ENCODE data around the gene CDH4. TPM values are rescaled to one million over a fixed set of nuclear protein-coding genes. Genes with fewer than 3 reads are reported as not detected.

The CDH4 gene
- total RNA-seq, 1 donor from 2014 or later = 3.2 TPM

DNA sequence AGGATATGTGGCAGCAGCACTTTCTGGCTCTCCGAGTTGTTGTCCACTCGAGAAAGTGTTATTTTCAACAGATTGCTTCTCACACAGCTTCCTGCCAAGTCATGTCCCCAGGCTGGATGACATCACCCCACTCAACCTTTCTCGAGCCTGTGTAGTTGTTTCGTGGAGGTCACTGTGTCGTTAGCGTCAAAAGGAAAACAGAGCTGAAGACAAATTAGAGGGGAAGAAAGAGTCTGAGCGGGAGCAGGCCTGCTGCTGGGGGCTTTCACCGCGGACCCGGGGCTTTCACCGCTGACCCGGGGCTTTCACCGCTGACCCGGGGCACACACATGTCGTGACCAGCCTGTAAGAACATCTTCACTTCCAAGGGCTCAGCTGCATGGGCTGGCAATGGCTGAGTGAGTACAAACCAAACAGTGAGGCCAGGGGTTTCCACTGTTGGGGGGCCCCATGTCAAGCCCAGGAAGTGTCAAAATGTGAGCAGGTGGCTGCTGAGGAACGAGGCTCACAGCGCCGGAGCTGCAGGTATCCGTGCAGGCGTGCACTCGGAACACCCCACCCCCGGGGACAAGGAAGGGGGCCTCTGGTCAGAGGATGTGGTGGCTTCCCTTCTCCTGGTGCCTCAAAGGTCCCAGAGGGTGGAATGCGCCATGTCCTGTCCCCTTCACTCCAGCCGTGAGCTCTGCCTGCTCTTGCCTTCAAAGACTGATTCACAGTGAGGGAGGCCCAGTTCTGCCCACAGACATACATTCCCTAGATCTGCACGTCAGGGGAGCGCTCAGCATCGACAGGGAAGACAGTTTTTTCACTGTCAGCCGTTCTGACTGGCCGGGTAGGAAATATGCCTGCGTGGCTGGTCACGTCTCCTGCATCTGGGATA is 447.7 kb downstream of the CDH4 start:
- Histone ChIP-seq H3K36me3 (ENCODE audit: insufficient read depth, low read length) (no peaks in the 10 kb centered on the region), H3K79me2 (ENCODE audit: insufficient read depth, low read length) (no peaks in the 10 kb centered on the region), H3K9ac (ENCODE audit: low read length) (no peak overlapping the region), H3K27ac (ENCODE audit: low read depth, low read length) (no peak overlapping the region), H2AFZ (ENCODE audit: low read depth, low read length) (no peak overlapping the region), H4K20me1 (ENCODE audit: insufficient read depth, low read length) (peaks cover 3% of the 10 kb centered on the region), H3K4me2 (ENCODE audit: low read length) (no peak overlapping the region), H3K4me3 (ENCODE audit: insufficient read depth, low read depth, low read length) (no peak overlapping the region), H3K27me3 (ENCODE audit: insufficient read depth, low read length) (no peaks in the 10 kb centered on the region), H3K9me3 (ENCODE audit: insufficient read depth, low read depth, low read length) (no peaks in the 10 kb centered on the region), H3K4me1 (ENCODE audit: insufficient read depth, low read length) (no peaks in the 10 kb centered on the region)
- Mint-ChIP-seq H3K36me3 (ENCODE audit: low read depth, unreplicated experiment) (no peaks in the 10 kb centered on the region), H3K27ac (ENCODE audit: unreplicated experiment) (peak overlapping the region; percentile 0), H3K4me1 (ENCODE audit: low read depth, unreplicated experiment) (peaks cover 9% of the 10 kb centered on the region), H3K27me3 (ENCODE audit: low read depth, unreplicated experiment) (peaks cover 34% of the 10 kb centered on the region), H3K9me3 (ENCODE audit: unreplicated experiment) (no peaks in the 10 kb centered on the region), H3K4me3 (ENCODE audit: unreplicated experiment) (peak overlapping the region; percentile 1)
- TF ChIP-seq EZH2 (IDR thresholded peaks at IDR 0.05; ENCODE audit: insufficient read depth, low read length) = no peak
- TF ChIP-seq, protein P1, sequence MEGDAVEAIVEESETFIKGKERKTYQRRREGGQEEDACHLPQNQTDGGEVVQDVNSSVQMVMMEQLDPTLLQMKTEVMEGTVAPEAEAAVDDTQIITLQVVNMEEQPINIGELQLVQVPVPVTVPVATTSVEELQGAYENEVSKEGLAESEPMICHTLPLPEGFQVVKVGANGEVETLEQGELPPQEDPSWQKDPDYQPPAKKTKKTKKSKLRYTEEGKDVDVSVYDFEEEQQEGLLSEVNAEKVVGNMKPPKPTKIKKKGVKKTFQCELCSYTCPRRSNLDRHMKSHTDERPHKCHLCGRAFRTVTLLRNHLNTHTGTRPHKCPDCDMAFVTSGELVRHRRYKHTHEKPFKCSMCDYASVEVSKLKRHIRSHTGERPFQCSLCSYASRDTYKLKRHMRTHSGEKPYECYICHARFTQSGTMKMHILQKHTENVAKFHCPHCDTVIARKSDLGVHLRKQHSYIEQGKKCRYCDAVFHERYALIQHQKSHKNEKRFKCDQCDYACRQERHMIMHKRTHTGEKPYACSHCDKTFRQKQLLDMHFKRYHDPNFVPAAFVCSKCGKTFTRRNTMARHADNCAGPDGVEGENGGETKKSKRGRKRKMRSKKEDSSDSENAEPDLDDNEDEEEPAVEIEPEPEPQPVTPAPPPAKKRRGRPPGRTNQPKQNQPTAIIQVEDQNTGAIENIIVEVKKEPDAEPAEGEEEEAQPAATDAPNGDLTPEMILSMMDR (IDR thresholded peaks at IDR 0.05; ENCODE audit: insufficient read depth, low read depth, low read length) = no peak
- no peak for DNase-seq (ENCODE audit: low read depth)
- no peak for FAIRE-seq

GRCh38 chr20:61700595-61701140 is 448.6 kb downstream of the CDH4 start:
- Mint-ChIP-seq H3K27me3 (ENCODE audit: low read depth, unreplicated experiment) (peaks cover 36% of the 10 kb centered on the region), H3K27ac (ENCODE audit: unreplicated experiment) (no peak overlapping the region), H3K36me3 (ENCODE audit: low read depth, unreplicated experiment) (no peaks in the 10 kb centered on the region), H3K4me3 (ENCODE audit: unreplicated experiment) (no peak overlapping the region), H3K9me3 (ENCODE audit: unreplicated experiment) (no peaks in the 10 kb centered on the region), H3K4me1 (ENCODE audit: low read depth, unreplicated experiment) (peaks cover 9% of the 10 kb centered on the region)
- Histone ChIP-seq H3K36me3 (ENCODE audit: insufficient read depth, low read length) (no peaks in the 10 kb centered on the region), H3K4me1 (ENCODE audit: insufficient read depth, low read length) (no peaks in the 10 kb centered on the region), H3K79me2 (ENCODE audit: insufficient read depth, low read length) (no peaks in the 10 kb centered on the region), H2AFZ (ENCODE audit: low read depth, low read length) (no peak overlapping the region), H3K9me3 (ENCODE audit: insufficient read depth, low read depth, low read length) (no peaks in the 10 kb centered on the region), H3K4me2 (ENCODE audit: low read length) (no peak overlapping the region), H3K4me3 (ENCODE audit: insufficient read depth, low read depth, low read length) (no peak overlapping the region), H3K27ac (ENCODE audit: low read depth, low read length) (no peak overlapping the region), H3K9ac (ENCODE audit: low read length) (no peak overlapping the region), H3K27me3 (ENCODE audit: insufficient read depth, low read length) (no peaks in the 10 kb centered on the region), H4K20me1 (ENCODE audit: insufficient read depth, low read length) (peaks cover 3% of the 10 kb centered on the region)
- DNase-seq (ENCODE audit: low read depth) (no peak), FAIRE-seq (no peak)
- TF ChIP-seq, protein P1 (IDR thresholded peaks at IDR 0.05; ENCODE audit: insufficient read depth, low read depth, low read length) = no peak
- no peak for TF ChIP-seq EZH2 (IDR thresholded peaks at IDR 0.05; ENCODE audit: insufficient read depth, low read length)

GRCh38 chr20:61701401-61701800 is 449.3 kb downstream of the CDH4 start:
- Histone ChIP-seq H3K9ac (ENCODE audit: low read length) (no peak overlapping the region), H3K36me3 (ENCODE audit: insufficient read depth, low read length) (no peaks in the 10 kb centered on the region), H4K20me1 (ENCODE audit: insufficient read depth, low read length) (peaks cover 3% of the 10 kb centered on the region), H3K79me2 (ENCODE audit: insufficient read depth, low read length) (no peaks in the 10 kb centered on the region), H3K27me3 (ENCODE audit: insufficient read depth, low read length) (no peaks in the 10 kb centered on the region), H3K4me2 (ENCODE audit: low read length) (no peak overlapping the region), H2AFZ (ENCODE audit: low read depth, low read length) (no peak overlapping the region), H3K4me3 (ENCODE audit: insufficient read depth, low read depth, low read length) (no peak overlapping the region), H3K9me3 (ENCODE audit: insufficient read depth, low read depth, low read length) (no peaks in the 10 kb centered on the region), H3K4me1 (ENCODE audit: insufficient read depth, low read length) (no peaks in the 10 kb centered on the region), H3K27ac (ENCODE audit: low read depth, low read length) (no peak overlapping the region)
- Mint-ChIP-seq H3K9me3 (ENCODE audit: unreplicated experiment) (no peaks in the 10 kb centered on the region), H3K4me1 (ENCODE audit: low read depth, unreplicated experiment) (peaks cover 9% of the 10 kb centered on the region), H3K27ac (ENCODE audit: unreplicated experiment) (no peak overlapping the region), H3K36me3 (ENCODE audit: low read depth, unreplicated experiment) (no peaks in the 10 kb centered on the region), H3K27me3 (ENCODE audit: low read depth, unreplicated experiment) (peaks cover 43% of the 10 kb centered on the region), H3K4me3 (ENCODE audit: unreplicated experiment) (no peak overlapping the region)
- FAIRE-seq (no peak), DNase-seq (ENCODE audit: low read depth) (no peak)
- TF ChIP-seq, protein P1 (IDR thresholded peaks at IDR 0.05; ENCODE audit: insufficient read depth, low read depth, low read length) = no peak
- no peak for TF ChIP-seq EZH2 (IDR thresholded peaks at IDR 0.05; ENCODE audit: insufficient read depth, low read length)

Data from astrocyte (in vitro differentiated cells and primary cell).